Esophagus mucosa (tissue), 1 donor: ENCODE results near the gene PRR11. TPM values are rescaled to one million over a fixed set of nuclear protein-coding genes. Genes with fewer than 3 reads are reported as not detected.
A peak's percentile ranks its signal among the peaks of the same experiment; 100 is the strongest.
"Not testable (repeated sequence)": the region's sequence is repeated elsewhere in the genome, so short reads cannot be mapped to it uniquely, and the experiment has no call there.

Experiments used
- ATAC-seq: fragments of 200-7000 bp; cut with Tn5 transposase; one replicate; pipeline ENCODE4 v1.9.1; 2020
- total RNA-seq: library from RNA; stranded (reverse); gene quantifications from one replicate; pipeline ENCODE4 v1.2.4, GENCODE V29; 2023
- donor health status: DM: yes; HTN: yes; CAD: no.

PRR11 gene
- total RNA-seq, 1 donor from 2014 or later, result 25.4 TPM

DNA sequence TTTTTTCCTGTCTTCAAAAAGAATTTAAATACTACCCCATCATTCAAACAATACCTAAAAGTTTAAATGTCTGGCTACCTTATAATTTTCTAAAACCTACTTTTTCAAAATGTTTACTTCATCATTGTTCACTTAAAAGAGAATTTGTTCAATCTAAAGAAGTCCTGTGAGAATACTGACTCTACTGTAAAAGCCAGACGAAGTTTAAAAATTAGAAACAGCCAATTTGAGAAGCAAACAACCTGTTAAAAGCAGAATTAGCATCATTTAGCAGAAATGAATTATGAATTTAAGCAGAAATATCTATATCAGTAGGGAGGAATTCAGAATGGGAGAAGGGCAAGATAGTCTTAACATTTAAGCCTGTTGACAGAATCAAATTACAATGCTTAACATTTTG is 2.6 kb upstream of the PRR11 start:
- ATAC-seq, result no peak

DNA sequence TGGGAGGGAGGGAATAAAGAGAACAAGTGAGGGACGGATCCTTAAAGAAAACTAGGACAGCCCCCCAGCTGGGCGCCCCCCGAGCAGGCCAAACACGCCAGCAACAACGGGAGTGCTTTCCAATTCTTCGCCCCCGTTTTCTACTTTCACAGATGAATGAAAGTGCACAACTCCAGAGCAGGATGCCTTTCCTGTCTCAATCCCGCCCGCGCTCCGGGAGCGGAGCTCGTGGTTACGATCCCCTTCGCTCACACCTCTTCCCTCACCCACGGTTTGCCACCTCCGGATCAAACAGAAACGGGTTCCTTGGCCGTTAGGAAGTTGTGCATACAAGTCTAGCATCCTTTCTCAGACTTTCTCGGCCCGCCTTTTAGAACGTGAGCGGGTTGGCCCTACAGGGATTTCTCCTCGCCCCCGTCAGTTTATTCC is 1.2 kb upstream of the PRR11 start:
- ATAC-seq, result no peak

DNA sequence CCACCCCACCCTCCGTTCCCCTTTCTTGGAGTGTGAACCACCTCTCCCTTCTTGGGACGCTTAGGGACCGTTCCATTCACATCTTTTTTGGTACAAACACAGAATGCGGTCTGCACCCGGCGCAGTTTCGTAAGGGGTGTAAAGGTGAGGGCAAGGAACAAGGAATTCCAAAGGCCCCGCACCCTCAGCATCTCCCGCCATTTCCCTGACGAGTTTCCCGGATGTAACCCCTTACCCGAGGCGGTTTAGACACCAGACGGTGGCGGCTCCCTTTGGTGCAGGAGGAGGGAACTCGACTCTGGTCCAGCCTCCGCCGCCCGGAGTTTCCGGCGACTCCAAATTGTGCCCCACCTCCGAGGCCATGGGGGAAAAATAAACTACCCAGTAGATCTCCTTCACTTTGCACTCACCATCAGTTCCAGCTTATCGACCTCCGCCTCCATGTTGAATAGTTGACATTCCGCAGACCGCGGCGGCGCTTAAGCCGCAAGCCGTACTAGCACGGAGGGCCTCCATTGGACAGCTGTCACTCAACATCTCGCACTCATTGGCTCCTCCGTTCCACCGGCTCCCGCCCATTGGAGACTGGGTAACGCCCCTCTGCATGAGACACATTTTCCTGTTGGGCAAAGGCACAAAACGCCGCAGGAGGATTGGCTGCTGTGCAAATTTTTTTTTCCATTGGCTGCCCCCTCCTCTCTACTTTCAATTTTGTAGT is 666 bp upstream of the PRR11 start, which contains the start of gene SKA2:
Gene SKA2, minus strand, starts transcription at position 466 of the 718 bp plus-strand sequence. Its CDS starts 23 bp downstream, at position 443.
- peak; percentile 95 for ATAC-seq

DNA sequence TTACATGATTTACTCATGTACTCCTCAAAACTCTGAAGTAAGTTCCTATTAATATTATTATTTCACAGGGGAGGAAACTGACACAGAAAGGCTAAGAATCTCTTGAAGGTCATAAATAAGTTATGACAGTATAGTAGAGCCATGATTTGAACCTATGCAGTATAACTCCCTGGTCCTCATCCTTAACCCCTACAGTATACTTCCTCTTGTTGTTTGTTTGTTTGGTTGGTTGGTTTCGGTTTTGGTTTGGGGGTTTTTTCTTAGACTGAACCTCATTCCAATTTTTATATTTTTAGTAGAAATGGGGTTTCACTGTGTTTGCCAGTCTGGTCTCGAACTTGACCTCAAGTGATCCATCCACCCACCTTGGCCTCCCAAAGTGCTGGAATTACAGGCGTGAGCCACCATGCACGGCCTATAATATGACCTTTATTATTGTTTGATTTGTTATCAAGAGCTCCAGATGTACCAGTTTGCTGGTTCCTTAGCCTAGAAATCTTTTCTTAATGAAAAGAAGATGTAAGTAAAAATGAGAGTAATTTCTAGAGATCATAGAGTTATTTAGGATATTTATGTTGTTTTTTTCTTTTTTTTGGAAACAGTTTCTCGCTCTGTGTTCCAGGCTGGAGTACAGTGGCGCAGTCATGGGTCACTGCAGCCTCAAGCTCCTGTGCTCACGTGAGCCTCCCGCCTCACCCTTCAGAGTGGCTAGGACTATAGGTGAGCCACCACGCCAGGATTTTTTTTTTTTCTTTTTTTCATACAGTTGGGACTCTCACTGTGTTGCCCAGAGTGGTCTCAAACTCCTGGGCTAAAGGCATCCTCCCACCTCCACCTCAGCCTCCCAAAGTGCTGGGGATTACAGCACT is 4.8 kb downstream of the PRR11 start:
- ATAC-seq, result no peak

DNA sequence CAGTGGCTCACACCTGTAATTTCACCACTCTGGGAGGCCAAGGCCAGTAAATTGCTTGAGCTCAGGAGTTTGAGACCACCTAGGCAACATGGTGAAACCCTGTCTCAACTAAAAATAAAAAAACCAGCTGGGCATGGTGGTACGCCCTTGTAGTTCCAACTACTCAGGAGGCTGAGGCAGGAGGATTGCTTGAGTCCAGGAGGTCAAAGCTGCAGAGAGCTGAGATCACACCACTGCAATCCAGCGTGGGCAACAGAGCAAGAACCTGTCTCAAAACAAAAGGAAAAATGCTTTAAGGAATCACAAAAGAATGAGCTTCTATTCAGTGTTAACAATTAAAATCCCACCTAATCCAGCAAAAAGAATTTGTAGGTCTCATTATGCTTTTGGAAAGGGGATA is 5.9 kb downstream of the PRR11 start:
- ATAC-seq, result no peak

DNA sequence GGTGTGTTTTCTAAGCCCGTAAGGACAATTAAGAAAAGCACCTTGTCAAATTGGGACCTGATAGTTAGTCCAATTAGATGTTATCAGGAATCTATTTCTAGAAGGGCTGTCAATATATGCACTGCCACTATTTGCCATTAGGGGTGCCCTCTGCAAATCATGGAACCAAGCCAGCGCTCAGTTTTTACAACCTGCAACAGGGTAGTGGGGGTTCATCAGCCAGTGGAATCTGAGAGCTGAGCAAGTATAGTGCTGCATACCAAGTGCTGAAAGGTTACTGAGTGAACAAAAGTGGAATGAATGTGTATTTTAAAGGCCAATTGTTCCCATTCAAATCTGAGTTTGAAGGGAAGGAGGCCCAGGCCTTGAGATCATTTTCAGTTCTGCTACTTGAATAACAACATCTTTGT is 10.4 kb downstream of the PRR11 start:
- ATAC-seq, result peak; percentile 31

DNA sequence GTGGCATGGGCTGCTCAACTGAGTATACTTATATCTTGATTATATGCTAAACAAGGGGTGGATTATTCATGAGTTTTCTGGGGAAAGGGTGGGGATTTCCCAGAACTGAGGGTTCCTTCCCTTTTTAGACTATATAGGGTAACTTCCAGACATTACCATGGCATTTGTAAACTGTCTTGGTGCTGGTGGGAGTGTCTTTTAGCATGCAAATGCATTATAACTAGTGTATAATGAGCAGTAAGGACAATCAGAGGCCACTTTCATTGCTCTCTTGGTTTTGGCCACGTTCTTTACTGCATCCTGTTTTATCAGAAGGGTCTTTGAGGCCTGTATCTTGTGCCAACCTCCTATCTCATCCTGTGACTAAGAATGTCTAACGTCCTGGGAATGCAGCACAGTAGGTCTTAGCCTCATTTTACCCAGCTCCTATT is 12.0 kb downstream of the PRR11 start:
- no peak for ATAC-seq

DNA sequence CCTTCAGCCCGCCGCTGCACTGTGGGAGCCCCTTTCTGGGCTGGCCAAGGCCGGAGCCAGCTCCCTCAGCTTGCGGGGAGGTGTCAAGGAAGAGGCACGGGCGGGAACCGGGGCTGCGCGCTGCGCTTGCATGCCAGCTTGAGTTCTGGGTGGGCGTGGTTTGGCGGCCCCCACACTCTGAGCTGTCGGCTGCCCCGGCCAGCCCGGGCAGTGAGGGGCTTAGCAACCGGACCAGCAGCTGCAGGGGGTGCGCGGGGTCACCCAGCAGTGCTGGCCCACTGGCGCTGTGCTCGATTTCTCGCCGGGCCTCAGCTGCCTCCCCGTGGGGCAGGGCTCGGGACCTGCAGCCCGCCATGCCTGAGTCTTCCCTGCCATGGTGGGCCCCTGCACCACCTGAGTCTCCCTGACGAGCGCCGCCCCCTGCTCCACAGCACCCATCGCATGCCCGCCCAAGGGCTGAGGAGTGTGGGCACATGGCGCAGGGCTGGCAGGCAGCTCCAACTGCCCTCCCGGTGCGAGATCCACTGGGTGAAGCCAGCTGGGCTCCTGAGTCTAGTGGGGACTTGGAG is 17.0 kb downstream of the PRR11 start:
- ATAC-seq, result no peak

DNA sequence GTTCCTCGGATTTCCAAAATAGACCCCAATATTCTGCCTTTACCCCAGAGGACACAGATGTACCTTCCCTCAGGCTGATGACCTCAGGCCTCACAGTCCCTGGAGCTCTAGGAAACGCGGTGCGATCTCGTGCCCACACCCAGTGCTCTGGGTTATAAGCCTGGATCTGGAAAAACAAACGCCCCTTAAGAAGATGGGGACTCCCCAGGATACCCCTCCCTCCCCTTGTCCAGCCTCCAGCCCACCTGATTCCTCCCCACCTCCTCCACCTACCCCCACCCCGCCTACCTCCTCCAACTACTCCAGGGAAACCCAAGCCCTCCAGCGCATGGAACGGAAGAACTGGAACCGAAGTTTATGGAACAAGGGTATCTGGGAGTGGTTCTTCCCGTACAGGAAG is 19.1 kb downstream of the PRR11 start:
- ATAC-seq, result no peak

DNA sequence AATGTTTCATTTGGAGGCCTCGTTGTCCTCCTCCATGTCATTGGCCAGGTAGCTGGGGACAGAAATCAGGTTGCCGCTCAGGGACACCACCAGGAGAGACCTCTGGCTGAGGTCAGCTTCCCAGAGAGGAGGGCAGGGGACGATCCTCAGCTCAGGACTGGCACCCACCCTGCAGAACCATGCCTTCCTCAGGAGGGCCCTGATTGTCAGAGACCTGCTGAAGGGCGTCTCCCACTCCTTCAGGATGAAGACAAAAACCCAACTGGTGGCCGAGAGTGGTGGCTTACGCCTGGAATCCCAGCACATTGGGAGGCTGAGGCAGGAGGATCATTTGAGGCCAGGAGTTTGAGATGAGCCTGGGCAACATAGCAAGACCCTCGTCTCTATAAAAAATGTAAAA is 19.5 kb downstream of the PRR11 start:
- ATAC-seq, result no peak

DNA sequence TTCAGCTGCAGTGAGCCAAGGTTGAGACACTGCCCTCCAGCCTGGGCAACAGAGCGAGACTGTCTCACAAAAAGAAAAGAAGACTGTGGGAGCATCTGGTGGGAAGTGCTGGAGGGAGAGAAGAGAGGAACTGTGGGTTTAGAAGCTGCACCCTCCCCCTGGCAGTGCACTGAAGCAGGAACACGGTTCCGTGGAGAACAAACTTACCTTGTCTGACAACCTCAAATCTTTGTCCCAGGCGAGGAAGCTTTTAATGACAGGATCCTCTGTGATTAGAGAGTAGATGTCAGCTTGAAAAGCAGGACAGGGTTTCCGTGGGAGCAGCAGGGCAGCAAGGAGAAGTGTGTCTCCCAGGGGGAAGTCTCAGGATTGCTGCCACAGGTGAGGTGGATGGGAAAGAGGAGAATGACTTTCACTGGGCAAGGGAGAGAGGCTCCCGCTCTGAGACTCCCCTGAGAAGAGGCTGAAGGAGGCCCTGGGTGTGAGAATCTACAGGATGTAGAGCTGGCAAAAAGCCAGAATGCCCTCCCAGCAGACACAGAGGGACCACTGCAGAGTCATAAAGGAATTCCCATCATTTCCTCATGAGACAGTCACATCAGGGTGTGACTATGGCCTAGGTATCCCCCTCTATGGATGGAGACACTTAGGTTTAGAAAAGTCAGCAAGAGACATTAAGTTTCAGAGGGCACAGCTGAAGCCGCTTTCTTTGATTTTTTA is 22.9 kb downstream of the PRR11 start:
- no peak for ATAC-seq

DNA sequence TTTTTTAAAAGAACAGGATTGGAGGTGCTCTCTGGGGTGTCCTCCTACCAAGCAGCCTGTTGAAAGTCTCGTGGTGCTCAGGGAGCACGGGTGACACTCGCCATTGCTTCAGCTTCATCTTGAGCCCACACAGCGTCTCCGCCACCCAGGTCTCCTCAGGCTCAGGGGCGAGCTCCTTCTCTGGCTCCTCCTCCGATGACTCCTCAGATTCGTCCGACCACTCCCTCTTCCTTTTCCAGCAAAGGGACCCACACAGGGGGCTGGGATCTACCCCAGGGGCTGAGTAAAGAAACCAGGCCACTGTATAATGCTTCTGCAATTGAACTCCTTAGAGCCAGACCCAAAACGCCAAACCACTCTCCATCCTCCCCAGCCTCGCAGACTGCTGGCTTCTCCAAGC is 24.1 kb downstream of the PRR11 start:
- not testable (repeated sequence) for ATAC-seq

DNA sequence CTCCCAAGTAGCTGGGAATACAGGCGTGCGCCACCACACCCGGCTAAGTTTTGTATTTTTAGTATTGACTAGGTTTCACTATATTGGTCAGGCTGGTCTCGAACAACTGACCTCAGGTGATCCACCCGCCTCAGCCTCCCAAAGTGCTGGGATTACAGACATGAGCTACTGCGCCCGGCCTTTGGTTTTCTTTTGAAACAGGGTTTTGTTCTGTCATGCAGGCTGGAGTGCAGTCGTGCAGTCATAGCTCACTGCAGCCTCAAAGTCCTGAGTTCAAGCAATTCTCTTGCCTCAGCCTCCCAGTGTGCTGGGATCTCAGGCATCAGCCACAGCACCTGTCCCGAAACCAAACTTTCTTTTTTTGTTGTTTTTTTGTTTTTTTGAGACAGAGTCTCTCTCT is 25.1 kb downstream of the PRR11 start:
- no peak for ATAC-seq

DNA sequence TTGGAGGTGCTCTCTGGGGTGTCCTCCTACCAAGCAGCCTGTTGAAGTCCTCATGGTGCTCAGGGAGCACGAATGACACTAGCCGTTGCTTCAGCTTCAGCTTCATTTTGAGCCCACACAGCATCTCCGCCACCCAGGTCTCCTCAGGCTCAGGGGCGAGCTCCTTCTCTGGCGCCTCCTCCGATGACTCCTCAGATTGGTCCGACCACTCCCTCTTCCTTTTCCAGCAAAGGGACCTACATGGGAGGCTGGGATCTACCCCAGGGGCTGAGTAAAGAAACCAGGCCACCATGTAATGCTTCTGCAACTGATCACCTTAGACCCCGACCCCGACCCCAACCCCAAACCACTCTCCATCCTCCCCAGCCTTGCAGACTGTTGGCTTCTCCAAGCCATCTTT is 25.9 kb downstream of the PRR11 start:
- no peak for ATAC-seq

DNA sequence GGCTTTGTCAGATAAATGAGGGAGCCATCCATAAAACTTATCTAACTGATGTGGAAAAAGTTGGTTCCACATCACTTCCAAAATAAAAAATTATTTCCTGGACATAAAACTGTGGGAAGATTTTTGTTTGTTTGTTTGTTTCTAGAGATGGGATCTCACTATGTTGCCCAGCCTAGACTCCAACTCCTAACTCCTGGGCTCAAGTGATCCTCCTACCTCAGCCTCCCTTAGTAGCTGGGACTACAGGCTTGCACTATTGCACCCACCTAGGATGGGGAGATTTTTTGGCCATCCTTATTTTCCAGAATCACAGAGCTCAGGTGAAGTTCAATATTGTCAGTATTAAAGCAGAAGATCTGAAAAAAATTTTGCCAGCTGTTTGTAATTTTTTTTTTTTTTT is 30.5 kb downstream of the PRR11 start:
- ATAC-seq, result no peak

DNA sequence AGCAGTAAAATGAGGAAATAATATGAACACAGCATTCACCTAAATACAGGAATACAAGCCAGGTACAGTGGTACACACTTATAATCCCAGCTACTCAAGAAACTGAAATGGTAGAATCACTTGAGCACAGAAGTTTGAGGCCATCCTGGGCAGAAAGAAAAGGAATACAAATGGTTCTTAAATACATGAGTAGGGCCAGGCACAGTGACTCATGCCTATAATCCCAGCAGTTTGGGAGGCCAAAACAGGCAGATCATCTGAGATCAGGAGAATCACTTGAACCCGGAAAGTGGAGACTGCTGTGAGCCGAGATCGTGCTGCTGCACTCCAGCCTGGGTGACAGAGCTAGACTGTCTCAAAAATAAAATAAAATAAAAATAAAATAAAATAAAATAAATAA is 31.3 kb downstream of the PRR11 start:
- no peak for ATAC-seq

DNA sequence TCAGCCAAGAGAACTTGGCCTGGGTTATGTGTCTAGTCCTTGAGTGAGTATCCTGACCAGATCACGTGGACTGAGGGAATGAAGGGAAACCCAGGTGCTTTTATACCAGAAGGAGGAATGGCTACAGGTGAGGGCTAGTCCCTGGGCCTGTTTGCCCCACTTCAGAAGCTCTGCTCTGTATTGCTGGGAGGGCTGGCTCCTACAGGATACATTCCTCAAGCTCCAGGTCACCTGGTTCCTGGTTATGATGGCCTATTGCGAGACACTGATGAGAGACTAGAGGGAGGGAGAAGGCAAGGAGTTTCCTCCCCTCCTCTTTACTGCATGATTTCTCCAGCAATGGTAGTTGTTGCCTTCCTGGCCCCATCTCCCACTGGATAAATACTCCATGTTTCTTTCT is 35.3 kb downstream of the PRR11 start:
- ATAC-seq, result no peak

DNA sequence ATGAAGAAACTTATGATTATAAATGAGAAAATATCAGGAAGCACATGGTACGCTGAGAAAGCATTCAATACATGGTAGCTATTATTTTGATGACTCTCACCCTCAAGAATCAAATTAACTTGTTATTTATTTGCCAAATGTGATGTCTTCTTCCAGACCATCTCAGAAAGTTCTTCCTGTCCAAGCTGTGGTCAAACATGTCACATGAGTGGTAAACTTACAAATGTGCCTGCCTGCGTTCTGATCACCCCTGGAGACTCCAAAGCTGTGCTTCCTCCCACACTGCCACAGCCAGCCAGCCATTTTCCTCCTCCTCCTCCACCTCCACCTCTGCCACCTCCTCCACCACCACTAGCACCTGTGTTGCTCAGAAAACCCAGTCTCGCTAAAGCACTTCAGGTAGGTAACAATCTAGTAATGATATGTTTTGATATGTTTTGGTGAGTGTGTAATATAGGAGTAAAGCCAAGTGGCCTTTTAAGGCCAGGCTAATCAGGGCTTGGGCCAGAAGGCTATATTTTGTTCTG is 37.9 kb downstream of the PRR11 start:
- ATAC-seq, result no peak

DNA sequence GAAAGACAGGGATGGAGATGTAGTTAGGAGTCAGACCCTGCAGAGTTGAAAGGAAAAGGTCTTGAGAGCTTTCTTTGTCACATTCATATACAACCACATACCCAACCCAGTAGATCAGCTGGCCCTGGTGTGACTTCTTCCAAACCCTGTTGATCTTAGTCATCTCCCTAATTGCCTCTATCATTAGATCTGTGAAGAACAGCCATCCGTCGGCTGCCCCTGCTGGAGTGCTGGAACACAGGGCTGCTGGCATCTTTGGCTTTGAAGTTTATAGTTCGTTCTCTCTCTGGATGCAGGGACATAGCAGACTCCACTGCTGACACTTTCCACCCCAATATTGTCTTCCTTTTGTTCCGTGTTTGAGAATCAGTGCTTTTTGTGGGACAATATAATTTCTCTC is 43.9 kb downstream of the PRR11 start:
- no peak for ATAC-seq

DNA sequence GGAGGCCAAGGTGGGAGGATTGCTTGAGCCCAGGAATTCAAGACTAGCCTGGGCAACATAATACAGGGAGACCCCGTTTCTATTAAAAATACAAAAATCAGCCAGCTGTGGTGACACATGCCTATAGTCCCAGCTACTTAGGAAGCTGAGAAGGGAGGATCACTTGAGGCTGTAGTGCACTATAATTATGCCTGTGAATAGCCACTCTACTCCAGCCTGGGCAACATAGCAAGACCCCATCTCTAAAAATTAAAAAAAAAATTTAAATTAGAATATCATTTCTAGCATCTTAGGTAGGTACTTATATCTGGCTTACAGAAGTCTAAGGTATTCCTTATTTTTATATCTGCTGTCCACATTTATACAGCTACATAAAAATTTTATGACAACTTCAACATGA is 46.8 kb downstream of the PRR11 start:
- ATAC-seq, result no peak

DNA sequence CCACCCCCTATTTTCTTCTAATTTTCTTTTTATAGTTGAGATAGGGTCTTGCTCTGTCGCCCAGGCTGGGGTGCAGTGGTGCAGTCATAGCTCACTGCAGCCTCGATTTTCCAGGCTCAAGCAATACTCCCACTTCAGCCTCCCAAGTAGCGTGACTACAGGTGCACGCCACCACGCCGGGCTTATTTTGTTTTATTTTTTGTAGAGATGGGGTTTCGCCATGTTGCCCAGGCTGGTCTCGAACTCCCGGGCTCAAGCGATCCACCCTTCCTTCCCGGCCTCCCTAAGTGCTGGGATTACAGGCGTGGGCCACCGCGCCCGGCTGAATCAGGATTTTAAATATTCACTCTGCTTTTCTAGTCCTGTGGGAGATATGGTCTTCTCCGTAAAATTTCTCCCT is 63.8 kb downstream of the PRR11 start:
- no peak for ATAC-seq

DNA sequence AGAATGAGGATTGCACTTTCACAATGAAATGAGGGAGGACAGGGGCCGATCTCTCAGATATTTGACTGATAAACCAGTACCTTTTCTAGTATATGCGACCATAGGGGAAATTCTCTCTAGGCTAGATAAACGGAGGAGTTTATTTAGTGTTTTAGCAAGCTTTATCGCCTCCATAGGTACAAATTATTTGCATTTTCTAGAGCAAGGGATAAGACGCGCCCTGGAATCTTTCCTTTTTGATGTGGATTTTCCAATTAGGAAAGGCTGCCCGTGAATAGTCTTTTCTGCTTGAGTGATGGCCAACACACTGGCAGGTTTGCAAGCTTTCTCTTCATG is 64.4 kb downstream of the PRR11 start:
- no peak for ATAC-seq
